HepG2 (cell line): ENCODE data around the gene SORL1-AS1.

Experiments used
- ATAC-seq: fragments of 200-7000 bp; cut with Tn5 transposase; 3 replicates; pipeline ENCODE4 v1.9.1; 2020; ENCODE audit warnings: mild to moderate bottlenecking, moderate library complexity
- BruUV-seq: library from RNA; stranded (reverse); fragments of 400-500 nt; replicated peaks from 2 replicates; lab custom pipeline; 2021; lab: Mats Ljungman, UMichigan
- CTCF ChIA-PET: fragments of 300-600 bp; formaldehyde crosslinking; extraction: SDS; loops from one replicate; lab custom pipeline; 2021; ENCODE audit warnings: low total read pairs, inconsistent platforms, low intra/inter-chr PET ratio; lab: Yijun Ruan, JAX
- POLR2A ChIA-PET: fragments of 350-600 bp; sonication (Branson Sonifier 250); formaldehyde crosslinking; loops from one replicate; lab custom pipeline; 2020; ENCODE audit warnings: antibody characterized with exemption, inconsistent platforms; lab: Yijun Ruan, JAX
- DNase-seq: peaks from one replicate; pipeline ENCODE4 v3.0.0-alpha.2; 2015; ENCODE audit warnings: low spot score
- FAIRE-seq: peaks from 3 replicates; lab custom pipeline; 2011; peaks lifted over from hg19 to GRCh38; lab: Jason Lieb, UNC
- H2AFZ ChIP-seq: one replicate; pipeline ENCODE4 v1.6.1; 2011; ENCODE audit warnings: low read length, inconsistent platforms
- H3K27ac ChIP-seq: fragments of 300-600 bp; 3 replicates; pipeline ENCODE4 v1.8.0; 2011; ENCODE audit warnings: mixed run types, mild to moderate bottlenecking, mixed read lengths, low read length, inconsistent platforms; ENCODE audit not compliant: insufficient read depth; ENCODE audit errors: extremely low read length
- H3K27me3 ChIP-seq, 2 experiments: fragments of 200-600 bp in 1 of 2; 2 replicates in 1 of 2; 3 replicates in 1 of 2; pipeline versions ENCODE4 v1.6.0 to v1.8.0; 2011; ENCODE audit warnings: low read length in 2 of 2, mild to moderate bottlenecking in 2 of 2, moderate library complexity in 2 of 2, inconsistent platforms in 1 of 2; ENCODE audit not compliant: insufficient read depth in 2 of 2, control insufficient read depth in 1 of 2
- H3K36me3 ChIP-seq, 2 experiments: fragments of 200-600 bp in 1 of 2; replicated peaks in 1 of 2; 2 replicates in 1 of 2; 3 replicates in 1 of 2; pipeline versions ENCODE4 v1.5.1 to v1.8.0; 2011; ENCODE audit warnings: low read length in 2 of 2, inconsistent platforms in 1 of 2; ENCODE audit not compliant: insufficient read depth in 2 of 2, control insufficient read depth in 1 of 2
- H3K4me1 ChIP-seq: 2 replicates; pipeline ENCODE4 v1.5.1; 2012; ENCODE audit warnings: low read length, inconsistent platforms; ENCODE audit not compliant: insufficient read depth
- H3K4me2 ChIP-seq: 2 replicates; pipeline ENCODE4 v1.6.0; 2011; ENCODE audit warnings: low read depth, low read length, inconsistent platforms
- H3K4me3 ChIP-seq, 3 experiments: fragments of 200-600 bp in 1 of 3; sonication (generic), shearing (Covaris generic) in 1 of 3; replicated peaks in 1 of 3; 2 replicates each; pipeline ENCODE4 v1.5.1; 2011 to 2016; ENCODE audit warnings: low read length in 3 of 3, inconsistent platforms in 2 of 3, low read depth in 2 of 3, mild to moderate bottlenecking in 2 of 3, control low read depth in 1 of 3, mixed read lengths in 1 of 3; ENCODE audit not compliant: insufficient read depth in 1 of 3
- H3K79me2 ChIP-seq: one replicate; pipeline ENCODE4 v1.6.1; 2011; ENCODE audit warnings: low read length, inconsistent platforms; ENCODE audit not compliant: insufficient read depth
- H3K9ac ChIP-seq: 2 replicates; pipeline ENCODE4 v1.6.0; 2011; ENCODE audit warnings: mild to moderate bottlenecking, low read depth, low read length, inconsistent platforms; ENCODE audit not compliant: insufficient read depth
- H3K9me3 ChIP-seq: 2 replicates; pipeline ENCODE4 v1.5.1; 2012; ENCODE audit warnings: mild to moderate bottlenecking, low read length
- H4K20me1 ChIP-seq: 2 replicates; pipeline ENCODE4 v1.6.0; 2011; ENCODE audit warnings: inconsistent platforms, mild to moderate bottlenecking, low read length, moderate library complexity; ENCODE audit not compliant: insufficient read depth
- ARID3A ChIP-seq: IDR thresholded peaks from 2 replicates; pipeline ENCODE4 v1.6.1; 2012; ENCODE audit warnings: low read depth, low read length, improper control_type of control experiment
- CSRNP1 ChIP-seq: sonication (generic); formaldehyde crosslinking; IDR thresholded peaks from 2 replicates; pipeline ENCODE4 v1.8.1; 2023; ENCODE audit warnings: mild to moderate bottlenecking, missing genetic modification reagents
- DDIT3 ChIP-seq: sonication (generic); formaldehyde crosslinking; IDR thresholded peaks from 2 replicates; pipeline ENCODE4 v1.4.0; 2020; ENCODE audit warnings: mild to moderate bottlenecking, missing genetic modification reagents
- FOXO4 ChIP-seq: sonication (generic); formaldehyde crosslinking; conservative IDR thresholded peaks from 2 replicates; pipeline ENCODE4 v1.8.1; 2023; ENCODE audit warnings: missing genetic modification reagents
- GMEB2 ChIP-seq: IDR thresholded peaks from 2 replicates; pipeline ENCODE4 v1.6.1; 2016; ENCODE audit warnings: missing biosample characterization, missing genetic modification reagents, low read depth
- GPN1 ChIP-seq: sonication (generic); formaldehyde crosslinking; IDR thresholded peaks from 2 replicates; pipeline ENCODE4 v1.5.1; 2020; ENCODE audit warnings: missing genetic modification reagents, borderline replicate concordance
- IRX3 ChIP-seq: sonication (generic); formaldehyde crosslinking; IDR thresholded peaks from 2 replicates; pipeline ENCODE4 v1.8.1; 2023; ENCODE audit warnings: mild to moderate bottlenecking, low read depth, missing genetic modification reagents, borderline replicate concordance
- MEF2D ChIP-seq: sonication (generic); formaldehyde crosslinking; IDR thresholded peaks from 2 replicates; pipeline ENCODE4 v1.5.1; 2020; ENCODE audit warnings: mild to moderate bottlenecking, missing genetic modification reagents
- MEIS1 ChIP-seq: sonication (generic); formaldehyde crosslinking; IDR thresholded peaks from 2 replicates; pipeline ENCODE4 v1.9.0; 2021; ENCODE audit warnings: mild to moderate bottlenecking, missing genetic modification reagents, moderate library complexity, borderline replicate concordance
- POGK ChIP-seq: sonication (generic); formaldehyde crosslinking; conservative IDR thresholded peaks from 2 replicates; pipeline ENCODE4 v1.8.0; 2022; ENCODE audit warnings: mild to moderate bottlenecking, moderate library complexity, missing genetic modification reagents
- POLR2AphosphoS2 ChIP-seq: IDR thresholded peaks from 2 replicates; pipeline ENCODE4 v1.6.1; 2011; ENCODE audit warnings: low read depth, low read length, improper control_type of control experiment
- RORA ChIP-seq: sonication (generic); formaldehyde crosslinking; IDR thresholded peaks from 2 replicates; pipeline ENCODE4 v1.5.0; 2020; ENCODE audit warnings: mild to moderate bottlenecking, missing genetic modification reagents, moderate library complexity
- SIX1 ChIP-seq: sonication (generic); formaldehyde crosslinking; IDR thresholded peaks from 2 replicates; pipeline ENCODE4 v1.4.0; 2020; ENCODE audit warnings: missing genetic modification reagents, borderline replicate concordance
- TBX2 ChIP-seq: sonication (generic); formaldehyde crosslinking; IDR thresholded peaks from 2 replicates; pipeline ENCODE4 v1.5.0; 2020; ENCODE audit warnings: missing genetic modification reagents, mild to moderate bottlenecking, borderline replicate concordance
- WGBS: methylation state at CpG from one replicate; pipeline ENCODE4 v1.1.6; 2017; ENCODE audit warnings: low lambda C conversion rate; 5-methylcytosine and 5-hydroxymethylcytosine counted together
- in situ Hi-C: cut with HindIII; loops from 2 replicates; pipeline ENCODE4 v1.10.0; 2017; ENCODE audit warnings: low pct_unique_long_range_greater_than_20kb; ENCODE audit not compliant: extremely low pct_ligation_motif_present
- intact Hi-C: fragments of 100-400 bp; cut with micrococcal nuclease; formaldehyde crosslinking; loops from one replicate; pipeline ENCODE4 v1.10.0; 2022; ENCODE audit not compliant: unreplicated experiment

The SORL1-AS1 gene

GRCh38 chr11:121421149-121421901, 31.4 kb downstream of the SORL1-AS1 start:
- no peak for FAIRE-seq
- in situ Hi-C loops (no loop called here), intact Hi-C loops (no loop called here)
- BruUV-seq, result no TSS peak
- H3K9ac ChIP-seq, result no peak overlapping the region
- no peaks in the 10 kb centered on the region for H3K36me3 ChIP-seq
- no peaks in the 10 kb centered on the region for H3K79me2 ChIP-seq
- H3K4me3 ChIP-seq, result no peak overlapping the region
- TF ChIP-seq GPN1 (CRISPR knock-in tag), result no peak
- TF ChIP-seq ARID3A, result no peak
- no peak for TF ChIP-seq SIX1 (CRISPR knock-in tag)
- TF ChIP-seq RORA (CRISPR knock-in tag), result no peak
- no peak for TF ChIP-seq MEF2D (CRISPR knock-in tag)
- TF ChIP-seq TBX2 (CRISPR knock-in tag), result no peak
- no peak for TF ChIP-seq MEIS1 (CRISPR knock-in tag)
- TF ChIP-seq DDIT3 (CRISPR knock-in tag), result no peak
- TF ChIP-seq IRX3 (CRISPR knock-in tag), result no peak
- TF ChIP-seq FOXO4 (CRISPR knock-in tag), result no peak
- no peak for TF ChIP-seq CSRNP1
- TF ChIP-seq GMEB2 (CRISPR knock-in tag), result no peak
- TF ChIP-seq POLR2AphosphoS2, result no peak
- no peak for TF ChIP-seq POGK
- no peak overlapping the region for H3K27ac ChIP-seq
- no peaks in the 10 kb centered on the region for H4K20me1 ChIP-seq
- H3K27me3 ChIP-seq, result peaks cover 0 to 6% of the 10 kb centered on the region in 2 experiments; a peak in 1 of 5 replicates
- 58% methylated on average over 4 of the region's 4 CpGs for WGBS
- CTCF ChIA-PET, result no interaction called here
- H2AFZ ChIP-seq, result no peak overlapping the region
- no peak for DNase-seq
- H3K4me2 ChIP-seq, result no peak overlapping the region
- POLR2A ChIA-PET, result no interaction called here
- no peaks in the 10 kb centered on the region for H3K9me3 ChIP-seq
- peaks cover 8% of the 10 kb centered on the region; the same call in 1 of the 2 replicates for H3K4me1 ChIP-seq
- ATAC-seq, result peak; percentile 56
